Liver (tissue), 9 donors: Measurements from ENCODE around the gene MAPK8. TPM values are rescaled to one million over a fixed set of nuclear protein-coding genes. Genes with fewer than 3 reads are reported as not detected.

Experiments
- DNase-seq: peaks from one replicate; pipeline ENCODE4 v3.0.0-alpha.2; 2017; ENCODE audit warnings: low spot score
- H3K27ac ChIP-seq, 2 donors: one replicate each; pipeline ENCODE4 v1.7.0; 2013; ENCODE audit warnings: inconsistent platforms in 2 of 2, low read length in 2 of 2, control low read depth in 1 of 2, low read depth in 1 of 2, mild to moderate bottlenecking in 1 of 2
- H3K27me3 ChIP-seq, 4 donors: one replicate each; pipeline versions ENCODE4 v1.6.1 to v1.7.0; 2013; ENCODE audit warnings: low read length in 3 of 4, inconsistent platforms in 1 of 4, mild to moderate bottlenecking in 1 of 4, moderate library complexity in 1 of 4; ENCODE audit not compliant: control insufficient read depth in 4 of 4, insufficient read depth in 4 of 4
- H3K36me3 ChIP-seq, 4 donors: one replicate each; pipeline versions ENCODE4 v1.6.1 to v1.7.0; 2013; ENCODE audit warnings: low read length in 3 of 4, mild to moderate bottlenecking in 3 of 4, low read depth in 1 of 4, moderate library complexity in 1 of 4; ENCODE audit not compliant: control insufficient read depth in 4 of 4, insufficient read depth in 3 of 4
- H3K4me1 ChIP-seq, 4 donors: one replicate each; pipeline versions ENCODE4 v1.6.1 to v1.7.0; 2013; ENCODE audit warnings: low read length in 3 of 4, mild to moderate bottlenecking in 3 of 4, moderate library complexity in 1 of 4; ENCODE audit not compliant: control insufficient read depth in 4 of 4, insufficient read depth in 4 of 4
- H3K4me3 ChIP-seq, 3 donors: one replicate each; pipeline versions ENCODE4 v1.6.1 to v1.7.0; 2013; ENCODE audit warnings: low read length in 3 of 3, control low read depth in 1 of 3, low read depth in 1 of 3, mild to moderate bottlenecking in 1 of 3
- H3K9ac ChIP-seq, 2 donors: one replicate each; pipeline ENCODE4 v1.7.0; 2013; ENCODE audit warnings: low read length in 2 of 2, mild to moderate bottlenecking in 2 of 2, moderate library complexity in 2 of 2, control low read depth in 1 of 2, low read depth in 1 of 2
- H3K9me3 ChIP-seq, 4 donors: one replicate each; pipeline versions ENCODE4 v1.6.1 to v1.7.0; 2013; ENCODE audit warnings: low read length in 3 of 4; ENCODE audit not compliant: control insufficient read depth in 4 of 4
- ATF3 ChIP-seq: IDR thresholded peaks from 2 replicates; pipeline ENCODE4 v1.6.1; 2016; ENCODE audit warnings: antibody characterized with exemption
- CTCF ChIP-seq: fragments of 150-350 bp; IDR thresholded peaks from 2 replicates; pipeline ENCODE4 v1.5.1; 2017; ENCODE audit warnings: improper control_type of control experiment, low read depth, low read length; ENCODE audit not compliant: missing input control
- FOXA2 ChIP-seq: IDR thresholded peaks from 2 replicates; pipeline ENCODE4 v1.6.1; 2016; ENCODE audit warnings: antibody characterized with exemption
- HNF4A ChIP-seq, 2 donors: conservative IDR thresholded peaks; 2 replicates each; pipeline ENCODE4 v1.6.1; 2016; ENCODE audit warnings: antibody characterized with exemption in 2 of 2, mild to moderate bottlenecking in 2 of 2
- JUND ChIP-seq, 2 donors: IDR thresholded peaks; 2 replicates each; pipeline ENCODE4 v1.6.1; 2016; ENCODE audit warnings: antibody characterized with exemption in 2 of 2
- MAX ChIP-seq: IDR thresholded peaks from 2 replicates; pipeline ENCODE4 v1.6.1; 2016; ENCODE audit warnings: antibody characterized with exemption
- NR2F2 ChIP-seq: IDR thresholded peaks from 2 replicates; pipeline ENCODE4 v1.6.1; 2016; ENCODE audit warnings: antibody characterized with exemption
- REST ChIP-seq: IDR thresholded peaks from 2 replicates; pipeline ENCODE4 v1.6.1; 2016; ENCODE audit warnings: antibody characterized with exemption, mild to moderate bottlenecking
- TAF1 ChIP-seq: conservative IDR thresholded peaks from 2 replicates; pipeline ENCODE4 v1.6.1; 2016; ENCODE audit warnings: antibody characterized with exemption, mild to moderate bottlenecking
- ZBTB33 ChIP-seq: IDR thresholded peaks from 2 replicates; pipeline ENCODE4 v1.6.1; 2016; ENCODE audit warnings: antibody characterized with exemption
- WGBS: extraction: QIAGEN DNeasy Blood & Tissue Kit; methylation state at CpG from one replicate; pipeline ENCODE4 v1.1.7; 2013; 5-methylcytosine and 5-hydroxymethylcytosine counted together
- polyA plus RNA-seq, 2 donors: library from polyadenylated mRNA; stranded (reverse) in 1 of 2; unstranded in 1 of 2; fragments of 200-250 nt in 1 of 2; fragments of >200 nt in 1 of 2; fragmentation: Nextera tagmentation in 1 of 2; extraction: Ambion mirVana in 1 of 2; gene quantifications; one replicate each; pipeline versions ENCODE4 v1.2.1 to v1.2.3, GENCODE V29; 2013 to 2015
- total RNA-seq, 2 donors: library from RNA; depleted of rRNA; stranded (reverse); fragments of >200 nt; gene quantifications; one replicate each; pipeline ENCODE4 v1.2.3, GENCODE V29; 2014
- donor health status: healthy.
- donor health status: healthy.
- donor health status: healthy.
- donor health status: healthy.
- donor health status: healthy.

The MAPK8 gene
- total and polyA plus RNA-seq, 4 donors, result 14.9 to 51.6 (median 24.8) TPM

GRCh38 chr10:48453451-48454301 lies 147.2 kb downstream of the MAPK8 start:
- Histone ChIP-seq H3K27me3 (no peaks in the 10 kb centered on the region), H3K27ac (no peak overlapping the region), H3K9ac (no peak overlapping the region), H3K9me3 (no peaks in the 10 kb centered on the region), H3K36me3 (no peaks in the 10 kb centered on the region), H3K4me1 (peaks cover 0 to 3% (median 0%) of the 10 kb centered on the region in 4 donors), H3K4me3 (no peak overlapping the region)
- DNase-seq, result peak; percentile 29
- TF ChIP-seq NR2F2 (no peak), TAF1 (no peak), REST (no peak), FOXA2 (no peak), JUND (IDR thresholded peaks at IDR 0.05) (no peak), MAX (no peak), ZBTB33 (no peak), CTCF (no peak)
- WGBS, result 91% methylated on average over 19 of the region's 19 CpGs

- Histone ChIP-seq H3K9ac (no peak overlapping the region), H3K27me3 (no peaks in the 10 kb centered on the region)
- DNase-seq, result peak; percentile 35
These were observed 148.0 kb downstream of the MAPK8 start for GRCh38 chr10:48454302-48455054.

More at GRCh38 chr10:48454302-48455054, 148.0 kb downstream of the MAPK8 start:
- Histone ChIP-seq H3K4me1 (peaks cover 0 to 3% (median 0%) of the 10 kb centered on the region in 4 donors), H3K27ac (no peak overlapping the region), H3K4me3 (no peak overlapping the region), H3K9me3 (no peaks in the 10 kb centered on the region), H3K36me3 (no peaks in the 10 kb centered on the region)
- WGBS, result 74% methylated on average over 12 of the region's 12 CpGs
- TF ChIP-seq REST (no peak), HNF4A (conservative IDR thresholded peaks at IDR 0.05) (no peak), ATF3 (no peak), JUND (IDR thresholded peaks at IDR 0.05) (no peak)
